BLaER1 (cell line): ENCODE measurements around the gene NEK2.
A peak's percentile ranks its signal among the peaks of the same experiment; 100 is the strongest.

Experiments
- H3K27ac ChIP-seq: shearing (Covaris generic); formaldehyde crosslinking; 2 replicates; pipeline ENCODE4 v1.8.1; 2022
- H3K27me3 ChIP-seq: shearing (Covaris generic); formaldehyde crosslinking; 2 replicates; pipeline ENCODE4 v1.8.1; 2022
- H3K36me3 ChIP-seq: shearing (Covaris generic); formaldehyde crosslinking; 2 replicates; pipeline ENCODE4 v1.8.1; 2022
- H3K4me1 ChIP-seq: shearing (Covaris generic); formaldehyde crosslinking; 2 replicates; pipeline ENCODE4 v1.8.1; 2022
- H3K4me2 ChIP-seq: shearing (Covaris generic); formaldehyde crosslinking; 2 replicates; pipeline ENCODE4 v1.8.1; 2022
- H3K4me3 ChIP-seq: shearing (Covaris generic); formaldehyde crosslinking; 2 replicates; pipeline ENCODE4 v1.8.1; 2022
- H3K9ac ChIP-seq: shearing (Covaris generic); formaldehyde crosslinking; 2 replicates; pipeline ENCODE4 v1.8.1; 2022
- H3K9me3 ChIP-seq: shearing (Covaris generic); formaldehyde crosslinking; 2 replicates; pipeline ENCODE4 v1.8.1; 2022
- H4K20me1 ChIP-seq: shearing (Covaris generic); formaldehyde crosslinking; 2 replicates; pipeline ENCODE4 v1.8.1; 2022
- Cebpa-rat ChIP-seq: shearing (Covaris generic); IDR thresholded peaks from 2 replicates; pipeline ENCODE4 v1.8.1; 2022

NEK2 gene

GRCh38 chr1:211680752-211681327 is 5.4 kb upstream of the NEK2 start:
- Histone ChIP-seq H3K9me3 (no peaks in the 10 kb centered on the region), H3K4me2 (no peak overlapping the region), H3K4me1 (peaks cover 9% of the 10 kb centered on the region), H3K27ac (no peak overlapping the region), H3K4me3 (no peak overlapping the region), H3K9ac (no peak overlapping the region), H4K20me1 (no peaks in the 10 kb centered on the region), H3K36me3 (no peaks in the 10 kb centered on the region), H3K27me3 (no peaks in the 10 kb centered on the region)
- no peak for TF ChIP-seq Cebpa-rat

- Histone ChIP-seq H3K9me3 (no peaks in the 10 kb centered on the region), H4K20me1 (no peaks in the 10 kb centered on the region), H3K4me2 (no peak overlapping the region), H3K9ac (no peak overlapping the region), H3K27me3 (no peaks in the 10 kb centered on the region), H3K4me1 (peaks cover 37% of the 10 kb centered on the region), H3K4me3 (no peak overlapping the region), H3K36me3 (peaks cover 13% of the 10 kb centered on the region), H3K27ac (no peak overlapping the region)
- no peak for TF ChIP-seq Cebpa-rat
These were observed 2.2 kb upstream of the NEK2 start for GRCh38 chr1:211677659-211678058.

GRCh38 chr1:211676761-211677160 is 1.3 kb upstream of the NEK2 start:
- Histone ChIP-seq H3K27me3 (no peaks in the 10 kb centered on the region), H3K9me3 (no peaks in the 10 kb centered on the region), H3K27ac (no peak overlapping the region), H3K36me3 (peaks cover 17% of the 10 kb centered on the region), H3K4me1 (peaks cover 43% of the 10 kb centered on the region), H3K4me3 (no peak overlapping the region), H4K20me1 (no peaks in the 10 kb centered on the region), H3K4me2 (no peak overlapping the region), H3K9ac (no peak overlapping the region)
- no peak for TF ChIP-seq Cebpa-rat

- Histone ChIP-seq H3K27ac (no peak overlapping the region), H3K4me3 (peak overlapping the region; percentile 92), H3K9ac (no peak overlapping the region), H3K36me3 (peaks cover 19% of the 10 kb centered on the region), H3K27me3 (no peaks in the 10 kb centered on the region), H3K9me3 (no peaks in the 10 kb centered on the region), H3K4me2 (peak overlapping the region; percentile 95), H3K4me1 (peaks cover 41% of the 10 kb centered on the region), H4K20me1 (no peaks in the 10 kb centered on the region)
- no peak for TF ChIP-seq Cebpa-rat
These were observed 724 bp upstream of the NEK2 start for GRCh38 chr1:211676106-211676583.

- H3K4me3 ChIP-seq, result no peak overlapping the region
- H3K9me3 ChIP-seq, result no peaks in the 10 kb centered on the region
- H3K27ac ChIP-seq, result no peak overlapping the region
- H3K27me3 ChIP-seq, result no peaks in the 10 kb centered on the region
- no peak overlapping the region for H3K4me2 ChIP-seq
- H3K9ac ChIP-seq, result no peak overlapping the region
- no peak for TF ChIP-seq Cebpa-rat
- 0 out of 2 replicates have a peak, but pooled peaks cover under 1% of the 10 kb centered on the region for H3K4me1 ChIP-seq
- peaks cover 87% of the 10 kb centered on the region for H3K36me3 ChIP-seq
- H4K20me1 ChIP-seq, result no peaks in the 10 kb centered on the region
These were observed 8.3 kb downstream of the NEK2 start for GRCh38 chr1:211667065-211667617.

- Histone ChIP-seq H3K27me3 (no peaks in the 10 kb centered on the region), H3K27ac (no peak overlapping the region), H3K36me3 (peaks cover 31% of the 10 kb centered on the region), H3K4me2 (no peak overlapping the region), H3K4me3 (no peak overlapping the region), H4K20me1 (no peaks in the 10 kb centered on the region), H3K9me3 (no peaks in the 10 kb centered on the region), H3K9ac (no peak overlapping the region), H3K4me1 (no peaks in the 10 kb centered on the region)
- TF ChIP-seq Cebpa-rat, result no peak
These were observed 14.7 kb downstream of the NEK2 start for GRCh38 chr1:211660718-211661222.

- Histone ChIP-seq H3K9ac (no peak overlapping the region), H3K9me3 (no peaks in the 10 kb centered on the region), H3K27me3 (no peaks in the 10 kb centered on the region), H3K4me2 (no peak overlapping the region), H3K36me3 (no peaks in the 10 kb centered on the region), H3K4me1 (no peaks in the 10 kb centered on the region), H4K20me1 (no peaks in the 10 kb centered on the region), H3K27ac (no peak overlapping the region), H3K4me3 (no peak overlapping the region)
- no peak for TF ChIP-seq Cebpa-rat
These were observed 18.7 kb downstream of the NEK2 start for GRCh38 chr1:211656728-211657127.

GRCh38 chr1:211654838-211655787 is 20.3 kb downstream of the NEK2 start:
- no peaks in the 10 kb centered on the region for H4K20me1 ChIP-seq
- no peak for TF ChIP-seq Cebpa-rat
- no peaks in the 10 kb centered on the region for H3K36me3 ChIP-seq
- H3K27ac ChIP-seq, result no peak overlapping the region
- no peak overlapping the region for H3K9ac ChIP-seq
- H3K4me3 ChIP-seq, result no peak overlapping the region
- H3K4me1 ChIP-seq, result no peaks in the 10 kb centered on the region
- no peaks in the 10 kb centered on the region for H3K27me3 ChIP-seq
- H3K9me3 ChIP-seq, result no peaks in the 10 kb centered on the region
- H3K4me2 ChIP-seq, result no peak overlapping the region

GRCh38 chr1:211653959-211654496 is 21.4 kb downstream of the NEK2 start:
- TF ChIP-seq Cebpa-rat, result no peak
- H3K27ac ChIP-seq, result no peak overlapping the region

GRCh38 chr1:211653293-211653692 is 22.1 kb downstream of the NEK2 start:
- H3K4me3 ChIP-seq, result no peak overlapping the region
- H3K36me3 ChIP-seq, result no peaks in the 10 kb centered on the region
- no peaks in the 10 kb centered on the region for H4K20me1 ChIP-seq
- TF ChIP-seq Cebpa-rat, result no peak
- no peaks in the 10 kb centered on the region for H3K4me1 ChIP-seq
- no peak overlapping the region for H3K27ac ChIP-seq
- no peaks in the 10 kb centered on the region for H3K9me3 ChIP-seq
- no peak overlapping the region for H3K9ac ChIP-seq
- H3K4me2 ChIP-seq, result no peak overlapping the region
- no peaks in the 10 kb centered on the region for H3K27me3 ChIP-seq

More at GRCh38 chr1:211653959-211654496, 21.4 kb downstream of the NEK2 start:
- no peak overlapping the region for H3K9ac ChIP-seq
- no peaks in the 10 kb centered on the region for H3K27me3 ChIP-seq
- no peaks in the 10 kb centered on the region for H3K9me3 ChIP-seq
- H3K36me3 ChIP-seq, result no peaks in the 10 kb centered on the region
- H3K4me2 ChIP-seq, result no peak overlapping the region
- H4K20me1 ChIP-seq, result no peaks in the 10 kb centered on the region
- no peak overlapping the region for H3K4me3 ChIP-seq
- H3K4me1 ChIP-seq, result no peaks in the 10 kb centered on the region
